SH-SY5Y (cell line): ENCODE results near the gene PFKFB4.

ENCODE experiments used
- GATA2 ChIP-seq: IDR thresholded peaks from 2 replicates; pipeline ENCODE4 v1.6.1; 2011; ENCODE audit warnings: mild to moderate bottlenecking, low read depth, low read length
- GATA3 ChIP-seq: IDR thresholded peaks from 2 replicates; pipeline ENCODE4 v1.6.1; 2011; ENCODE audit warnings: low read depth, mild to moderate bottlenecking, low read length, moderate library complexity

DNA sequence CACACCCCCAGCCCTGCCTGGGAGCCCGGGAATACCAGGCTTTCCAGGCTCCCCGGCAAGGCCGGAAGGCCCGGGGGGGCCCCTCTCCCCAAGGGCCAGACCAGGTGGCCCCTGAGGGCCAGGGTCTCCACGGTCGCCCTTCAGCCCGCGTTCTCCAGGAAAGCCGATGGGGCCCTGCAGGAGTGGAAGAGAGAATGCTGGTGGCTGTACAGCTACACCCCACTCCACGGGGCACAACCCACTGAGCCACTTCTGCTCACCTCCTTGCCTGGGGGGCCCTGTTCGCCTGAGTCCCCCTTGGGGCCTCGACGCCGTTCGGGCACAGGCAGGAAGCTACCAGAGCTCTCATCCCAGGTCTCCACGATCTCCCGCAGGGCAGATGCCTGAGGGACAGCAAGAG is 18.8 kb upstream of the PFKFB4 start:
- TF ChIP-seq GATA3 (no peak), GATA2 (no peak)
